Cardiac fibroblast (primary cell): ENCODE measurements around the gene SYT2.
"Not testable (repeated sequence)": the region's sequence is repeated elsewhere in the genome, so short reads cannot be mapped to it uniquely, and the experiment has no call there.

ENCODE experiments used
- DNase-seq, 2 donors: peaks; one replicate each; pipeline versions ENCODE4 v3.0.0 to v3.0.0-alpha.2; 2010; ENCODE audit warnings: low read depth in 2 of 2
- H3K4me3 ChIP-seq, 2 donors: replicated peaks in 1 of 2; 1 replicate in 1 of 2; 2 replicates in 1 of 2; pipeline ENCODE4 v1.5.1; 2011; ENCODE audit warnings: low read depth in 2 of 2, low read length in 2 of 2, mild to moderate bottlenecking in 2 of 2, moderate library complexity in 1 of 2
- CTCF ChIP-seq: IDR thresholded peaks from one replicate; pipeline ENCODE4 v1.5.1; 2011; ENCODE audit warnings: low read depth, mild to moderate bottlenecking, low read length, inconsistent platforms

SYT2 gene

GRCh38 chr1:202745323-202745888, 35.2 kb upstream of the SYT2 start:
- TF ChIP-seq CTCF, result no peak

DNA sequence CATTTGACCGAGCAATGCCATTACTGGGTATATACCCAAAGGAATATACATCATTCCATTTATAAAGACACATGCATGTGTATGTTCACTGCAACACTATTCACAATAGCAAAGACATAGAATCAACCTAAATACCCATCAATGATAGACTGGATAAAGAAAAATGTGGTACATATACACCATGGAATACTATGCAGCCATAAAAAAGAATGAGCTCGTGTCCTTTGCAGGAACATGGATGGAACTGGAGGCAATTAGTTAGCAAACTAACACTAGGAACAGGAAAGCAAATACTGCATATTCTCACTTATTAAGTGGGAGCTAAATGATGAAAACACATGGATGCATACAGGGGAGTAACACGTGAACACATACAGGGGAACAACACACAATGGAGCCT, 34.5 kb upstream of the SYT2 start:
- H3K4me3 ChIP-seq, DNase-seq: not testable (repeated sequence)

More at GRCh38 chr1:202745323-202745888, 35.2 kb upstream of the SYT2 start:
- no peak for DNase-seq
- H3K4me3 ChIP-seq, result no peak overlapping the region

DNA sequence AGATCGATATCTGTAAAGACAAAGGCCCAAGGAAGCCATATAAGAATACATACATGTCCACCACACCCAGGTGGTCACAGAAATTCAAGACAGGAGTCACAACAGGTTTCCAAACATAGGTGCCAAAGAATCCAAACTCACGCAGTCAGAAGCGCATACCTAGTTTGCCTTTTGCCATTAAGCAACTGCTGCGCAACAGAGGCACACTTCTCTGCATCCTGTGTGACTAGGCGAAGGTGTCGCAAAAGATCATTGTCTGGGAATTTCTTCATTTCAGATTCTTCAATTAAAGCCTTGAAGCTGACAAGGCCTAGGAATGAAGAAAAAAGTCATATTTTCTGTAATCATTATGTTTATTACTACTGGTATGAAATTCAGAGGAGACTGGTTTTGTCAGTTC, 32.2 kb upstream of the SYT2 start:
- no peak for TF ChIP-seq CTCF
- no peak overlapping the region for H3K4me3 ChIP-seq
- no peak for DNase-seq

GRCh38 chr1:202733251-202733650, 23.0 kb upstream of the SYT2 start:
- no peak overlapping the region for H3K4me3 ChIP-seq
- no peak for DNase-seq
- no peak for TF ChIP-seq CTCF

DNA sequence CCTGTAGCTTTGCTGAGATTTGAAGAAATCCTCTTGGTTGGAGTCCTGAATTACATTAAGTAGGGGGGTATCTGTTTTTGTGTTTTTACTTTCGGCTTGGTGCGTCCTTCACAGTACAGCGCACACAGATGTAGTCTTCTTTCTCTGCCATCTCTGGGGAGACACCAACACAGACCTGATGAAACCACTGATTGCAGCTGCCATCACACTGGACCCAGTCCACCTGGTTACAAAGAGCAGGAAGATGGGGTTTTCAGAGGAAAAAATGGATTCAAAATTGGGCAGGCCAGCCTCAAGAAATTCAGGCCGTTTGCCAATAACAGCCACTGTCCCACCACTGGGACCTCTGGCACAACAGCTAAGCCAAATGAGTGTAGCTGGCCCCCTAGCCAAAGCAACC, 18.7 kb upstream of the SYT2 start:
- DNase-seq, result no peak
- no peak for TF ChIP-seq CTCF
- no peak overlapping the region for H3K4me3 ChIP-seq

DNA sequence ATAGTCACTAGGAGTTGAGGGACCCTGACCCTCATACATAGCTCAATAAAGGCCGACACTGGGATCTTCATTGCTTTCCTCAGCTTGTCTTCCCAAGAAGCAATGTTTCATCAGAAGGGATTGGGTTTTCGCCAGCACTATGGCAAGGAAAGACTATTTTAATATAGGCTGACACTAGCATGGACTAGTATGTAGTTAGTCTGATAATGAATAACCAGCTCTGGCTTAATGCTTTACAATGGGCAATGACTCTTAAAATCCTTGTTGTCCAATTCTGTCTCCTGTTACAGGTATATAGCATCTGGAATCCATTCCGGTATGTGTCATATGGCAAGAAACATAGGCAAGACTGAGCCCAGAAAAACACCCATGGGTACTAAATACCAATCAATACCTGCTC, 15.3 kb upstream of the SYT2 start:
- H3K4me3 ChIP-seq, result no peak overlapping the region
- no peak for TF ChIP-seq CTCF
- DNase-seq, result no peak

DNA sequence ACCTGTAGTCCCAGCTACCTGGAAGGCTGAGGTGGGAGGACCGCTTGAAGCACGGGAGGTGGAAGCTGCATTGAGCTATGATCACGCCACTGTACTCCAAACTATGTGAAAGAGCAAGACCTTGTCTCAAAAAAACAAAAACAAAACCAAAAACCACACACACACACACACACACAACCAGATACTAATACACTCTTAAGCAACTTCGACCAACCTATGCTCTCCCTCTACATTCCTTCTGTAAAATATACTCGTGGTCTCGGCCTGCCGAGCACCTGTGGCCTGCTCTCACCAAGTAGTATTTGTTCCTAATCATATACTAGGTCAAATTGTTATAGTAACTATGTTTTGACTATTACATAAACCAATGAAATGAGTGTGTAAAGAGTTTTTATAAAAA, 13.5 kb upstream of the SYT2 start:
- H3K4me3 ChIP-seq, result no peak overlapping the region
- no peak for TF ChIP-seq CTCF
- no peak for DNase-seq

DNA sequence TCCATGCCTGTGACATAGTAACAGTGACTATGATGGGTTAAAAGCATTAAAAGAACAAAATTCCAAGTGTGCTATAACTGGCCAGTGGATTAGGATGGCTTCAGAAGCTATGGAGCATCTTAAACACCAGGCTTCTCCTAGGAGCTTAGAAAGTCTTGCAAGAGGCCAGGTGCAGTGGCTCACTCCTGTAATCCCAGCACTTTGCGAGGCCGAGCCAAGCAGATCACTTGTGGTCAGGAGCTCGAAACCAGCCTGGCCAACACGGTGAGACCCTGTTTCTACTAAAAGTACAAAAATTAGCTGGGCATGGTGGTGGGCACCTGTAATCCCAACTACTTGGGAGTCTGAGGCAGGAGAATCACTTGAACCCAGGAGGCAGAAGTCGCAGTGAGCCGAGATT, 12.8 kb upstream of the SYT2 start:
- not testable (repeated sequence) for H3K4me3 ChIP-seq, DNase-seq
